HG03521 (cell line): ENCODE data around the gene DMKN.
"Not testable (repeated sequence)": the region's sequence is repeated elsewhere in the genome, so short reads cannot be mapped to it uniquely, and the experiment has no call there.

ENCODE experiments used
- ATAC-seq: cut with Tn5 transposase; IDR thresholded peaks from one replicate; pipeline ENCODE4 v1.9.1; 2021; ENCODE audit warnings: mild to moderate bottlenecking, moderate library complexity; ENCODE audit not compliant: unreplicated experiment

The DMKN gene

GRCh38 chr19:35468637-35469036, 44.8 kb downstream of the DMKN start:
- ATAC-seq: no peak

- ATAC-seq: no peak
Measured at GRCh38 chr19:35466259-35466658, 47.2 kb downstream of the DMKN start.

- ATAC-seq: not testable (repeated sequence)
Measured at GRCh38 chr19:35462956-35463355, 50.5 kb downstream of the DMKN start.

GRCh38 chr19:35462476-35462953, 50.9 kb downstream of the DMKN start:
- ATAC-seq: peak; percentile 52

GRCh38 chr19:35461788-35462187, 51.7 kb downstream of the DMKN start:
- not testable (repeated sequence) for ATAC-seq

GRCh38 chr19:35461060-35461459, 52.4 kb downstream of the DMKN start:
- no peak for ATAC-seq

- no peak for ATAC-seq
Measured at GRCh38 chr19:35460608-35461007, 52.8 kb downstream of the DMKN start.

- ATAC-seq: no peak
Measured at GRCh38 chr19:35459414-35460082, 53.9 kb downstream of the DMKN start.

GRCh38 chr19:35458731-35459391, 54.6 kb downstream of the DMKN start:
- peak; percentile 30 for ATAC-seq

GRCh38 chr19:35458192-35458591, 55.3 kb downstream of the DMKN start:
- no peak for ATAC-seq

GRCh38 chr19:35457173-35457572, 56.3 kb downstream of the DMKN start:
- ATAC-seq: no peak

- no peak for ATAC-seq
Measured at GRCh38 chr19:35455616-35456201, 57.7 kb downstream of the DMKN start.

- no peak for ATAC-seq
Measured at GRCh38 chr19:35454663-35455062, 58.8 kb downstream of the DMKN start.

- ATAC-seq: no peak
Measured at GRCh38 chr19:35451338-35452096, 61.9 kb downstream of the DMKN start.

GRCh38 chr19:35449359-35450043, 63.9 kb downstream of the DMKN start:
- ATAC-seq: no peak

- ATAC-seq: no peak
Measured at GRCh38 chr19:35447606-35448469, 65.6 kb downstream of the DMKN start, which contains the start of gene FFAR2. FFAR2 (plus strand) TSS chr19:35448257; CDS start chr19:35449715, 1,458 bp downstream.
